GM12878 (cell line): ENCODE results near the gene HCST. TPM values are rescaled to one million over a fixed set of nuclear protein-coding genes. Genes with fewer than 3 reads are reported as not detected.
A peak's percentile ranks its signal among the peaks of the same experiment; 100 is the strongest.

ENCODE experiments used
- BMI1 ChIP-seq: fragments of 450-650 bp; IDR thresholded peaks from 2 replicates; pipeline ENCODE4 v1.6.1; 2016; ENCODE audit warnings: mild to moderate bottlenecking, moderate library complexity, borderline replicate concordance
- EED ChIP-seq: sonication (generic); IDR thresholded peaks from 2 replicates; pipeline ENCODE4 v1.6.1; 2016; ENCODE audit warnings: antibody characterized with exemption, low read depth
- EGR1 ChIP-seq, 2 experiments: IDR thresholded peaks; 1 replicate in 1 of 2; 2 replicates in 1 of 2; pipeline ENCODE4 v1.6.1; 2011 to 2012; ENCODE audit warnings: low read depth in 2 of 2, low read length in 2 of 2, borderline replicate concordance in 1 of 2, mild to moderate bottlenecking in 1 of 2, moderate library complexity in 1 of 2
- ELK1 ChIP-seq: IDR thresholded peaks from 2 replicates; pipeline ENCODE4 v1.6.1; 2012; ENCODE audit warnings: low read depth, low read length, improper control_type of control experiment
- GATAD2B ChIP-seq: fragments of 450-650 bp; conservative IDR thresholded peaks from 2 replicates; pipeline ENCODE4 v1.6.1; 2017; ENCODE audit warnings: low read depth, mild to moderate bottlenecking, moderate library complexity
- HCFC1 ChIP-seq: fragments of 150-350 bp; IDR thresholded peaks from 2 replicates; pipeline ENCODE4 v1.6.1; 2014; ENCODE audit warnings: low read length
- HDAC2 ChIP-seq: fragments of 200-600 bp; sonication (generic); IDR thresholded peaks from 2 replicates; pipeline ENCODE4 v1.6.1; 2017
- HDGF ChIP-seq: fragments of 450-650 bp; IDR thresholded peaks from 2 replicates; pipeline ENCODE4 v1.6.1; 2016; ENCODE audit warnings: antibody characterized with exemption
- IRF4 ChIP-seq: IDR thresholded peaks from 2 replicates; pipeline ENCODE4 v1.6.1; 2011; ENCODE audit warnings: low read depth, low read length
- LARP7 ChIP-seq: fragments of 450-650 bp; IDR thresholded peaks from 2 replicates; pipeline ENCODE4 v1.6.1; 2017; ENCODE audit warnings: mild to moderate bottlenecking
- NR2F1 ChIP-seq: fragments of 450-650 bp; conservative IDR thresholded peaks from 2 replicates; pipeline ENCODE4 v1.6.1; 2017; ENCODE audit warnings: mild to moderate bottlenecking
- PAX5 ChIP-seq: IDR thresholded peaks from 2 replicates; pipeline ENCODE4 v1.6.1; 2011; ENCODE audit warnings: low read depth, low read length, borderline replicate concordance
- SRF ChIP-seq, 2 experiments: IDR thresholded peaks; 2 replicates each; pipeline ENCODE4 v1.6.1; 2011; ENCODE audit warnings: low read depth in 2 of 2, low read length in 2 of 2, mild to moderate bottlenecking in 1 of 2, moderate library complexity in 1 of 2
- TBL1XR1 ChIP-seq: IDR thresholded peaks from 2 replicates; pipeline ENCODE4 v1.6.1; 2012; ENCODE audit warnings: low read depth, low read length, improper control_type of control experiment
- WRNIP1 ChIP-seq: IDR thresholded peaks from 2 replicates; pipeline ENCODE4 v1.6.1; 2011; ENCODE audit warnings: low read depth, low read length, improper control_type of control experiment, borderline replicate concordance
- ZNF687 ChIP-seq: fragments of 450-650 bp; IDR thresholded peaks from 2 replicates; pipeline ENCODE4 v1.6.1; 2017; ENCODE audit warnings: mild to moderate bottlenecking, moderate library complexity
- ZZZ3 ChIP-seq: IDR thresholded peaks from 2 replicates; pipeline ENCODE4 v1.6.1; 2011; ENCODE audit warnings: low read depth; ENCODE audit not compliant: control insufficient read depth, insufficient read length
- polyA plus RNA-seq, 11 experiments: library from polyadenylated mRNA; depleted of rRNA in 4 of 11; unstranded in 6 of 11; stranded (reverse) in 5 of 11; fragments of >200 nt; fragmentation: Nextera tagmentation in 4 of 11; fragmentation: Illumina TruSeq in 1 of 11; extraction: Ambion mirVana in 4 of 11; extraction: Trizol in 1 of 11; gene quantifications; 1 replicate in 1 of 11; 2 replicates in 10 of 11; pipeline versions ENCODE4 v1.2.1 to v1.2.3, GENCODE V29; 2011 to 2016; ENCODE audit warnings: inconsistent platforms in 2 of 11, missing spikeins in 2 of 11, low read depth in 1 of 11
- total RNA-seq, 4 experiments: library from RNA; depleted of rRNA in 3 of 4; stranded (reverse); fragments of >200 nt in 3 of 4; fragmentation: Illumina TruSeq in 1 of 4; extraction: Trizol in 1 of 4; gene quantifications; 2 replicates each; pipeline versions ENCODE4 v1.2.1 to v1.2.3, GENCODE V29; 2013 to 2021
- TF ChIP-seq, protein P1 (sequence below): IDR thresholded peaks from 2 replicates; pipeline ENCODE4 v1.6.1; 2012; ENCODE audit warnings: improper control_type of control experiment, low read depth, low read length; ENCODE audit not compliant: insufficient replicate concordance

HCST gene
- total and polyA plus RNA-seq, 10 of the 15 experiments (the other 5 are each of a cell fraction or from before 2014, with no cell fraction given) = 7.5 to 79.6 (median 33.6) TPM

DNA sequence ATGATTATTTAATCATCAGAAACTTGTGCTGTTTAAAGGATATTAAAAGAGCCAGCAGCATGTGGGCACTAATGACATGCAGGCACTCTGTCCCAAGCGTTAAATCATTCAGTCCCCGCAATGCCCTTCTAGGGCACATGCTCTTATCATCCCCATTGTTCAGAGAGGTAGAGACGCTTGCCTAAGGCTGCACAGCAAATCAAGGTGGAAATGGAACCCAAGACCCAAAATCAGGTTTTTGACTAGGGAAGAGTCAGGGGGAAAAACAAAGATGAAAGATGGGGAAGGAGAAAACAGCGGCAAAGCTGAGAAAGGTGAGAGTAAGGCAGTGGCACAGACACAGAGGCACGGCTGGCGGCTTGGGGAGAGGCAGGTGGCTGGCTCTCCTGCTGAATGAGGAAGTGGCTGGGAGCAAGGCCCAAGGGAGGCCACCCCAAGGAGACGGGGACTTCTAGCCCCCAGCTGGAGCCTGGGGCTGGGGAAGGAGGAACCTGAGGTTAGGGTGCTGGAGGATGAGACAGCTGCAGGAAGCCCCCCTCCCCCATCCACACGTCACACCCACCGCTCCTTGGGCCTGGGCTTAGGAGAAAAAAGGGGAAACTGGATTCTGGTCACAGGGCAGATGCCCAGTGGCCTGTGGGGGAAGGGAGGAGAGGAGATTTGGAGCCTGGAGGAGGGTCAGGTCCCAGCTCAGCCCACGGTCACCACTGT lies 6.8 kb downstream of the HCST start (continued):
- TF ChIP-seq ZNF687 (peak; percentile 65), WRNIP1 (no peak), ZZZ3 (no peak), EED (peak; percentile 99), BMI1 (no peak), IRF4 (peak; percentile 55; the same call in 1 of the 2 replicates), PAX5 (peak; percentile 87), TBL1XR1 (peak; percentile 54; the same call in 1 of the 2 replicates), HCFC1 (peak; percentile 9; the same call in 1 of the 2 replicates), EGR1 (IDR thresholded peaks at IDR 0.05; ENCODE audit: borderline replicate concordance in 1 of 2, low read depth in 2 of 2, low read length in 2 of 2) (no peak), HDAC2 (no peak), LARP7 (no peak), GATAD2B (peak; percentile 93), SRF (IDR thresholded peaks at IDR 0.05; ENCODE audit: low read depth in 2 of 2, low read length in 2 of 2) (no peak), NR2F1 (peak; percentile 86), ELK1 (no peak), HDGF (peak; percentile 74; the same call in 1 of the 2 replicates)
- TF ChIP-seq, protein P1, sequence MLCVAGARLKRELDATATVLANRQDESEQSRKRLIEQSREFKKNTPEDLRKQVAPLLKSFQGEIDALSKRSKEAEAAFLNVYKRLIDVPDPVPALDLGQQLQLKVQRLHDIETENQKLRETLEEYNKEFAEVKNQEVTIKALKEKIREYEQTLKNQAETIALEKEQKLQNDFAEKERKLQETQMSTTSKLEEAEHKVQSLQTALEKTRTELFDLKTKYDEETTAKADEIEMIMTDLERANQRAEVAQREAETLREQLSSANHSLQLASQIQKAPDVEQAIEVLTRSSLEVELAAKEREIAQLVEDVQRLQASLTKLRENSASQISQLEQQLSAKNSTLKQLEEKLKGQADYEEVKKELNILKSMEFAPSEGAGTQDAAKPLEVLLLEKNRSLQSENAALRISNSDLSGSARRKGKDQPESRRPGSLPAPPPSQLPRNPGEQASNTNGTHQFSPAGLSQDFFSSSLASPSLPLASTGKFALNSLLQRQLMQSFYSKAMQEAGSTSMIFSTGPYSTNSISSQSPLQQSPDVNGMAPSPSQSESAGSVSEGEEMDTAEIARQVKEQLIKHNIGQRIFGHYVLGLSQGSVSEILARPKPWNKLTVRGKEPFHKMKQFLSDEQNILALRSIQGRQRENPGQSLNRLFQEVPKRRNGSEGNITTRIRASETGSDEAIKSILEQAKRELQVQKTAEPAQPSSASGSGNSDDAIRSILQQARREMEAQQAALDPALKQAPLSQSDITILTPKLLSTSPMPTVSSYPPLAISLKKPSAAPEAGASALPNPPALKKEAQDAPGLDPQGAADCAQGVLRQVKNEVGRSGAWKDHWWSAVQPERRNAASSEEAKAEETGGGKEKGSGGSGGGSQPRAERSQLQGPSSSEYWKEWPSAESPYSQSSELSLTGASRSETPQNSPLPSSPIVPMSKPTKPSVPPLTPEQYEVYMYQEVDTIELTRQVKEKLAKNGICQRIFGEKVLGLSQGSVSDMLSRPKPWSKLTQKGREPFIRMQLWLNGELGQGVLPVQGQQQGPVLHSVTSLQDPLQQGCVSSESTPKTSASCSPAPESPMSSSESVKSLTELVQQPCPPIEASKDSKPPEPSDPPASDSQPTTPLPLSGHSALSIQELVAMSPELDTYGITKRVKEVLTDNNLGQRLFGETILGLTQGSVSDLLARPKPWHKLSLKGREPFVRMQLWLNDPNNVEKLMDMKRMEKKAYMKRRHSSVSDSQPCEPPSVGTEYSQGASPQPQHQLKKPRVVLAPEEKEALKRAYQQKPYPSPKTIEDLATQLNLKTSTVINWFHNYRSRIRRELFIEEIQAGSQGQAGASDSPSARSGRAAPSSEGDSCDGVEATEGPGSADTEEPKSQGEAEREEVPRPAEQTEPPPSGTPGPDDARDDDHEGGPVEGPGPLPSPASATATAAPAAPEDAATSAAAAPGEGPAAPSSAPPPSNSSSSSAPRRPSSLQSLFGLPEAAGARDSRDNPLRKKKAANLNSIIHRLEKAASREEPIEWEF = no peak
